ENCODE results near the gene STK36.

The STK36 gene

GRCh38 chr2:218719457-218719856 is 47.6 kb downstream of the STK36 start:
- no peak for TF ChIP-seq REST (IDR thresholded peaks at IDR 0.05; ENCODE audit: insufficient read depth in 1 of 2, low read depth in 2 of 2, low read length in 2 of 2)
- no peak for TF ChIP-seq SIN3A (IDR thresholded peaks at IDR 0.05; ENCODE audit: borderline replicate concordance, insufficient read depth, low read length)
- TF ChIP-seq TAF1 (IDR thresholded peaks at IDR 0.05; ENCODE audit: borderline replicate concordance, insufficient read depth, low read length), result no peak
- TF ChIP-seq POLR2AphosphoS5 (IDR thresholded peaks at IDR 0.05; ENCODE audit: low read depth, low read length), result no peak
- no peak for TF ChIP-seq FOXP2 (optimal IDR thresholded peaks at IDR 0.05; ENCODE audit: borderline replicate concordance, extremely low read depth, extremely low read length, insufficient read depth)

GRCh38 chr2:218720048-218721041 is 48.5 kb downstream of the STK36 start:
- TF ChIP-seq TAF1 (IDR thresholded peaks at IDR 0.05; ENCODE audit: borderline replicate concordance, insufficient read depth, low read length) (no peak), SIN3A (IDR thresholded peaks at IDR 0.05; ENCODE audit: borderline replicate concordance, insufficient read depth, low read length) (no peak), REST (IDR thresholded peaks at IDR 0.05; ENCODE audit: insufficient read depth in 1 of 2, low read depth in 2 of 2, low read length in 2 of 2) (no peak), POLR2AphosphoS5 (IDR thresholded peaks at IDR 0.05; ENCODE audit: low read depth, low read length) (no peak), FOXP2 (optimal IDR thresholded peaks at IDR 0.05; ENCODE audit: borderline replicate concordance, extremely low read depth, extremely low read length, insufficient read depth) (no peak)

- TF ChIP-seq POLR2AphosphoS5 (IDR thresholded peaks at IDR 0.05; ENCODE audit: low read depth, low read length) (no peak), REST (IDR thresholded peaks at IDR 0.05; ENCODE audit: insufficient read depth in 1 of 2, low read depth in 2 of 2, low read length in 2 of 2) (no peak), SIN3A (IDR thresholded peaks at IDR 0.05; ENCODE audit: borderline replicate concordance, insufficient read depth, low read length) (no peak), TAF1 (IDR thresholded peaks at IDR 0.05; ENCODE audit: borderline replicate concordance, insufficient read depth, low read length) (no peak), FOXP2 (optimal IDR thresholded peaks at IDR 0.05; ENCODE audit: borderline replicate concordance, extremely low read depth, extremely low read length, insufficient read depth) (no peak)
Observed at GRCh38 chr2:218721488-218721887, 49.6 kb downstream of the STK36 start.

- TF ChIP-seq TAF1 (IDR thresholded peaks at IDR 0.05; ENCODE audit: borderline replicate concordance, insufficient read depth, low read length) (no peak), FOXP2 (optimal IDR thresholded peaks at IDR 0.05; ENCODE audit: borderline replicate concordance, extremely low read depth, extremely low read length, insufficient read depth) (no peak), SIN3A (IDR thresholded peaks at IDR 0.05; ENCODE audit: borderline replicate concordance, insufficient read depth, low read length) (no peak), REST (IDR thresholded peaks at IDR 0.05; ENCODE audit: insufficient read depth in 1 of 2, low read depth in 2 of 2, low read length in 2 of 2) (no peak), POLR2AphosphoS5 (IDR thresholded peaks at IDR 0.05; ENCODE audit: low read depth, low read length) (no peak)
Observed at GRCh38 chr2:218721934-218722333, 50.0 kb downstream of the STK36 start.

Data from PFSK-1 (cell line).